Measurements from ENCODE around the gene ZNF213.

The ZNF213 gene

GRCh38 chr16:3173892-3174617 is 39.2 kb downstream of the ZNF213 start (continued):
- TF ChIP-seq, protein P1, sequence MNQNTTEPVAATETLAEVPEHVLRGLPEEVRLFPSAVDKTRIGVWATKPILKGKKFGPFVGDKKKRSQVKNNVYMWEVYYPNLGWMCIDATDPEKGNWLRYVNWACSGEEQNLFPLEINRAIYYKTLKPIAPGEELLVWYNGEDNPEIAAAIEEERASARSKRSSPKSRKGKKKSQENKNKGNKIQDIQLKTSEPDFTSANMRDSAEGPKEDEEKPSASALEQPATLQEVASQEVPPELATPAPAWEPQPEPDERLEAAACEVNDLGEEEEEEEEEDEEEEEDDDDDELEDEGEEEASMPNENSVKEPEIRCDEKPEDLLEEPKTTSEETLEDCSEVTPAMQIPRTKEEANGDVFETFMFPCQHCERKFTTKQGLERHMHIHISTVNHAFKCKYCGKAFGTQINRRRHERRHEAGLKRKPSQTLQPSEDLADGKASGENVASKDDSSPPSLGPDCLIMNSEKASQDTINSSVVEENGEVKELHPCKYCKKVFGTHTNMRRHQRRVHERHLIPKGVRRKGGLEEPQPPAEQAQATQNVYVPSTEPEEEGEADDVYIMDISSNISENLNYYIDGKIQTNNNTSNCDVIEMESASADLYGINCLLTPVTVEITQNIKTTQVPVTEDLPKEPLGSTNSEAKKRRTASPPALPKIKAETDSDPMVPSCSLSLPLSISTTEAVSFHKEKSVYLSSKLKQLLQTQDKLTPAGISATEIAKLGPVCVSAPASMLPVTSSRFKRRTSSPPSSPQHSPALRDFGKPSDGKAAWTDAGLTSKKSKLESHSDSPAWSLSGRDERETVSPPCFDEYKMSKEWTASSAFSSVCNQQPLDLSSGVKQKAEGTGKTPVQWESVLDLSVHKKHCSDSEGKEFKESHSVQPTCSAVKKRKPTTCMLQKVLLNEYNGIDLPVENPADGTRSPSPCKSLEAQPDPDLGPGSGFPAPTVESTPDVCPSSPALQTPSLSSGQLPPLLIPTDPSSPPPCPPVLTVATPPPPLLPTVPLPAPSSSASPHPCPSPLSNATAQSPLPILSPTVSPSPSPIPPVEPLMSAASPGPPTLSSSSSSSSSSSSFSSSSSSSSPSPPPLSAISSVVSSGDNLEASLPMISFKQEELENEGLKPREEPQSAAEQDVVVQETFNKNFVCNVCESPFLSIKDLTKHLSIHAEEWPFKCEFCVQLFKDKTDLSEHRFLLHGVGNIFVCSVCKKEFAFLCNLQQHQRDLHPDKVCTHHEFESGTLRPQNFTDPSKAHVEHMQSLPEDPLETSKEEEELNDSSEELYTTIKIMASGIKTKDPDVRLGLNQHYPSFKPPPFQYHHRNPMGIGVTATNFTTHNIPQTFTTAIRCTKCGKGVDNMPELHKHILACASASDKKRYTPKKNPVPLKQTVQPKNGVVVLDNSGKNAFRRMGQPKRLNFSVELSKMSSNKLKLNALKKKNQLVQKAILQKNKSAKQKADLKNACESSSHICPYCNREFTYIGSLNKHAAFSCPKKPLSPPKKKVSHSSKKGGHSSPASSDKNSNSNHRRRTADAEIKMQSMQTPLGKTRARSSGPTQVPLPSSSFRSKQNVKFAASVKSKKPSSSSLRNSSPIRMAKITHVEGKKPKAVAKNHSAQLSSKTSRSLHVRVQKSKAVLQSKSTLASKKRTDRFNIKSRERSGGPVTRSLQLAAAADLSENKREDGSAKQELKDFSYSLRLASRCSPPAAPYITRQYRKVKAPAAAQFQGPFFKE (tag by site-specific recombination; IDR thresholded peaks at IDR 0.05; ENCODE audit: borderline replicate concordance), result no peak
- no peak for TF ChIP-seq ZNF324 (tag by site-specific recombination; IDR thresholded peaks at IDR 0.05)
- TF ChIP-seq GLIS1 (tag by site-specific recombination; IDR thresholded peaks at IDR 0.05), result no peak
- TF ChIP-seq, protein P2, sequence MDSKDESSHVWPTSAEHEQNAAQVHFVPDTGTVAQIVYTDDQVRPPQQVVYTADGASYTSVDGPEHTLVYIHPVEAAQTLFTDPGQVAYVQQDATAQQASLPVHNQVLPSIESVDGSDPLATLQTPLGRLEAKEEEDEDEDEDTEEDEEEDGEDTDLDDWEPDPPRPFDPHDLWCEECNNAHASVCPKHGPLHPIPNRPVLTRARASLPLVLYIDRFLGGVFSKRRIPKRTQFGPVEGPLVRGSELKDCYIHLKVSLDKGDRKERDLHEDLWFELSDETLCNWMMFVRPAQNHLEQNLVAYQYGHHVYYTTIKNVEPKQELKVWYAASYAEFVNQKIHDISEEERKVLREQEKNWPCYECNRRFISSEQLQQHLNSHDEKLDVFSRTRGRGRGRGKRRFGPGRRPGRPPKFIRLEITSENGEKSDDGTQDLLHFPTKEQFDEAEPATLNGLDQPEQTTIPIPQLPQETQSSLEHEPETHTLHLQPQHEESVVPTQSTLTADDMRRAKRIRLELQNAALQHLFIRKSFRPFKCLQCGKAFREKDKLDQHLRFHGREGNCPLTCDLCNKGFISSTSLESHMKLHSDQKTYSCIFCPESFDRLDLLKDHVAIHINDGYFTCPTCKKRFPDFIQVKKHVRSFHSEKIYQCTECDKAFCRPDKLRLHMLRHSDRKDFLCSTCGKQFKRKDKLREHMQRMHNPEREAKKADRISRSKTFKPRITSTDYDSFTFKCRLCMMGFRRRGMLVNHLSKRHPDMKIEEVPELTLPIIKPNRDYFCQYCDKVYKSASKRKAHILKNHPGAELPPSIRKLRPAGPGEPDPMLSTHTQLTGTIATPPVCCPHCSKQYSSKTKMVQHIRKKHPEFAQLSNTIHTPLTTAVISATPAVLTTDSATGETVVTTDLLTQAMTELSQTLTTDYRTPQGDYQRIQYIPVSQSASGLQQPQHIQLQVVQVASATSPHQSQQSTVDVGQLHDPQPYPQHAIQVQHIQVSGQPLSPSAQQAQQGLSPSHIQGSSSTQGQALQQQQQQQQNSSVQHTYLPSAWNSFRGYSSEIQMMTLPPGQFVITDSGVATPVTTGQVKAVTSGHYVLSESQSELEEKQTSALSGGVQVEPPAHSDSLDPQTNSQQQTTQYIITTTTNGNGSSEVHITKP (tag by site-specific recombination; IDR thresholded peaks at IDR 0.05), result no peak; the same call in 1 of the 2 replicates
- no peak for TF ChIP-seq ZNF514 (tag by site-specific recombination; IDR thresholded peaks at IDR 0.05)
- no peak for TF ChIP-seq ZNF404 (tag by site-specific recombination; IDR thresholded peaks at IDR 0.05)
- no peak for TF ChIP-seq KLF7 (tag by site-specific recombination; IDR thresholded peaks at IDR 0.05; ENCODE audit: borderline replicate concordance)
- TF ChIP-seq, protein P3, sequence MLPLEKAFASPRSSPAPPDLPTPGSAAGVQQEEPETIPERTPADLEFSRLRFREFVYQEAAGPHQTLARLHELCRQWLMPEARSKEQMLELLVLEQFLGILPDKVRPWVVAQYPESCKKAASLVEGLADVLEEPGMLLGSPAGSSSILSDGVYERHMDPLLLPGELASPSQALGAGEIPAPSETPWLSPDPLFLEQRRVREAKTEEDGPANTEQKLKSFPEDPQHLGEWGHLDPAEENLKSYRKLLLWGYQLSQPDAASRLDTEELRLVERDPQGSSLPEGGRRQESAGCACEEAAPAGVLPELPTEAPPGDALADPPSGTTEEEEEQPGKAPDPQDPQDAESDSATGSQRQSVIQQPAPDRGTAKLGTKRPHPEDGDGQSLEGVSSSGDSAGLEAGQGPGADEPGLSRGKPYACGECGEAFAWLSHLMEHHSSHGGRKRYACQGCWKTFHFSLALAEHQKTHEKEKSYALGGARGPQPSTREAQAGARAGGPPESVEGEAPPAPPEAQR (tag by site-specific recombination; IDR thresholded peaks at IDR 0.05), result no peak
- TF ChIP-seq ZNF701 (tag by site-specific recombination; IDR thresholded peaks at IDR 0.05), result no peak
- TF ChIP-seq SETDB1 (IDR thresholded peaks at IDR 0.05; ENCODE audit: insufficient read length, low read length), result no peak
- TF ChIP-seq ZNF184 (tag by site-specific recombination; IDR thresholded peaks at IDR 0.05), result no peak
- TF ChIP-seq KLF1 (tag by site-specific recombination; IDR thresholded peaks at IDR 0.05), result no peak
- no peak for TF ChIP-seq ZFHX2 (tag by site-specific recombination; conservative IDR thresholded peaks at IDR 0.05)
- TF ChIP-seq ZNF10 (tag by site-specific recombination; IDR thresholded peaks at IDR 0.05), result no peak
- no peak for TF ChIP-seq ZNF138 (tag by site-specific recombination; IDR thresholded peaks at IDR 0.05; ENCODE audit: borderline replicate concordance)
- TF ChIP-seq KLF9 (tag by site-specific recombination; IDR thresholded peaks at IDR 0.05; ENCODE audit: low read depth), result peak; percentile 33; the same call in 1 of the 2 replicates
- TF ChIP-seq, protein P4, sequence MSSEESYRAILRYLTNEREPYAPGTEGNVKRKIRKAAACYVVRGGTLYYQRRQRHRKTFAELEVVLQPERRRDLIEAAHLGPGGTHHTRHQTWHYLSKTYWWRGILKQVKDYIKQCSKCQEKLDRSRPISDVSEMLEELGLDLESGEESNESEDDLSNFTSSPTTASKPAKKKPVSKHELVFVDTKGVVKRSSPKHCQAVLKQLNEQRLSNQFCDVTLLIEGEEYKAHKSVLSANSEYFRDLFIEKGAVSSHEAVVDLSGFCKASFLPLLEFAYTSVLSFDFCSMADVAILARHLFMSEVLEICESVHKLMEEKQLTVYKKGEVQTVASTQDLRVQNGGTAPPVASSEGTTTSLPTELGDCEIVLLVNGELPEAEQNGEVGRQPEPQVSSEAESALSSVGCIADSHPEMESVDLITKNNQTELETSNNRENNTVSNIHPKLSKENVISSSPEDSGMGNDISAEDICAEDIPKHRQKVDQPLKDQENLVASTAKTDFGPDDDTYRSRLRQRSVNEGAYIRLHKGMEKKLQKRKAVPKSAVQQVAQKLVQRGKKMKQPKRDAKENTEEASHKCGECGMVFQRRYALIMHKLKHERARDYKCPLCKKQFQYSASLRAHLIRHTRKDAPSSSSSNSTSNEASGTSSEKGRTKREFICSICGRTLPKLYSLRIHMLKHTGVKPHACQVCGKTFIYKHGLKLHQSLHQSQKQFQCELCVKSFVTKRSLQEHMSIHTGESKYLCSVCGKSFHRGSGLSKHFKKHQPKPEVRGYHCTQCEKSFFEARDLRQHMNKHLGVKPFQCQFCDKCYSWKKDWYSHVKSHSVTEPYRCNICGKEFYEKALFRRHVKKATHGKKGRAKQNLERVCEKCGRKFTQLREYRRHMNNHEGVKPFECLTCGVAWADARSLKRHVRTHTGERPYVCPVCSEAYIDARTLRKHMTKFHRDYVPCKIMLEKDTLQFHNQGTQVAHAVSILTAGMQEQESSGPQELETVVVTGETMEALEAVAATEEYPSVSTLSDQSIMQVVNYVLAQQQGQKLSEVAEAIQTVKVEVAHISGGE (tag by site-specific recombination; conservative IDR thresholded peaks at IDR 0.05; ENCODE audit: low read depth), result no peak
- TF ChIP-seq ZNF529 (tag by site-specific recombination; IDR thresholded peaks at IDR 0.05; ENCODE audit: insufficient replicate concordance), result no peak
- TF ChIP-seq ZNF169 (tag by site-specific recombination; IDR thresholded peaks at IDR 0.05), result no peak
- TF ChIP-seq ZNF76 (tag by site-specific recombination; IDR thresholded peaks at IDR 0.05; ENCODE audit: borderline replicate concordance, low read depth), result no peak
- no peak for TF ChIP-seq ZNF112 (tag by site-specific recombination; IDR thresholded peaks at IDR 0.05)
- TF ChIP-seq ZNF274 (IDR thresholded peaks at IDR 0.05; ENCODE audit: low read length), result no peak
- no peak for TF ChIP-seq ZNF274 (tag by site-specific recombination; IDR thresholded peaks at IDR 0.05; ENCODE audit: borderline replicate concordance)
- TF ChIP-seq ZNF416 (tag by site-specific recombination; IDR thresholded peaks at IDR 0.05), result no peak

Data from HEK293 (cell line).